ENCODE data around the gene ICAM4. TPM values are rescaled to one million over a fixed set of nuclear protein-coding genes. Genes with fewer than 3 reads are reported as not detected.
"Not testable (repeated sequence)": the region's sequence is repeated elsewhere in the genome, so short reads cannot be mapped to it uniquely, and the experiment has no call there.

Gene ICAM4
- total RNA-seq, 1 donor from 2014 or later: 0.52 TPM

DNA sequence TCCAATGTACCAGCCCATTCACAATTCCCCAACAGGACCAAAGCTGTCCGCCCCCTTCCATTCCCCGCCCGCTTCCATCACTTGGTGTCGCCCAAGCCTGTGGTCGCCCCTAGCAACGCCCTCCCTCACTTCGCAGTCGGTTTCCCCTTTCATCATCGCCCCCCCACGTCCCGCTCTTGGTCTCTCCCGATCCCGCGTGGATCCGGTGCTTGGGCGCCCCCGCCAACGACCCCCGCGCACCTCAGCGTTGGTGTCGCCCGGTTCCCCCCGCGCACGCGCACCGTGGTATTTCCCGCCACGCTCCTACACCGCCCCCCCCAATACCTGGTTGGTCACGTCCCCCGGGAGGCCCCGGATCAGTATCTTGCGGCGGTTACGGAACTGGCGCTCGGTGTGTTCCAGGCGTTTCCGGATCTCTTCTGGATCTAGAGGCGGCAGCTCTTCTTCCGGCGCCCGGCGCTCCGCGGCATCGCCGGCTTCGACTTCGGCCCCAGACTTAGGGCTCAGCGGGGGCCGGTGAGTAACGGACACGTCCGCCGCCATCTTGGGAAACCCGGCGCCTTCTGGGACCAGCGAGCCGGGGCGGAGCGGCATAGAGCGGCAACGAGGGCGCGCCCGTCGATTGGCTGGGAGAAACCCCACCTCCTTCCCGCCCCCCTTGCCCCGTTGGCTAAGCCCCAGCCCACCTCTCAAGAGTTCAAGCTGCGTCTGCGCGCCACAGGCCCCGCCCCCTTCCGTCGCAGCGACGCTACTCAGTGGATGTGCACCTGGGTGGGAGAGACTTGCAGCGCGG is 46.4 kb downstream of the ICAM4 start, which contains the start of gene RAVER1:
TSS of gene RAVER1 (minus strand) at position 565 of the 793 bp plus-strand sequence. CDS start at position 543, 22 bp downstream.
- DNase-seq: peak; percentile 99
- intact Hi-C loops (cut with micrococcal nuclease): loop anchor here (10.0 kb wide), 1 partner anchor 48 kb away; the partner anchor contains the start of genes ICAM4 and ICAM5
- ATAC-seq: peak; percentile 94

DNA sequence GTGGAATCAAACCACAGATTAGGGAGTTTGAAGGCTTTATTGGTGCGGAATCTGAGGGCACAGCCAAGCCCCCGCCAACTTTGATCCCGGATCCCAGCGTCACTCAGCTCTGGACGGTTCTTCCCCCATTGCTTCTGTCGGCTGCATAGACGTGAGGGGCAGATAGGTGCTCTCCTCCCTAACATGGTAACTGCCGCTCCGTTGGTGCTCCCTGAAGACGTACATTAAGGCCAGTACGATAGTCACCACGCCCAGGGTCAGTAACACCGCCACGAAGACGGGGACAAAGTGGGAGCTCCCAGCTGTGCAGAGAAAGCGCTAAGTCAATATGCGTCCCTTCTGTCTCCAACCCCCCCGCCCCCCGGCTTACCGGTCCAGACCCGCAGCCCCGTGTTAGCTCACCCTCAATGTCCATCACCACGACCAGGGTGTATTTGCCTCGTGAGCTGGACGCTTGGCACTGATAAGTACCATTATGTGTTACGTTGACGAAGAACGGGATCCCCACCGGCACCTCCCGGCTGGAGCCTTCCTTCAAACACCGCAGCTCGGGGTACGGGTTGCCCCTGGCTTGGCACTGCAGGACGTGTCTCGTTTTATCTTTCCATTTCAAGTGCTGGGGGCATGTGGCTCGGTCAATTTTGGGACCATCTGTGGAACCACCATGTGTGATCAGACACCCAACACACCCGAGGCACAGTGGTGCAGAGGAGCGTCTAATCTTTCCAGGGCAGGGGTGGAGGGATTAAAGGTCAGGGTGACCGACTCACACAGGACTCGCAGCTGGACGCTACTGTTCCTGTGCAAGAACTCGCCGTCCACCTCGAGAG is 47.2 kb downstream of the ICAM4 start:
- intact Hi-C loops (cut with micrococcal nuclease): loop anchor here (10.0 kb wide), 1 partner anchor 49 kb away; the partner anchor contains the start of genes ICAM4 and ICAM5
- DNase-seq: no peak
- no peak for ATAC-seq

DNA sequence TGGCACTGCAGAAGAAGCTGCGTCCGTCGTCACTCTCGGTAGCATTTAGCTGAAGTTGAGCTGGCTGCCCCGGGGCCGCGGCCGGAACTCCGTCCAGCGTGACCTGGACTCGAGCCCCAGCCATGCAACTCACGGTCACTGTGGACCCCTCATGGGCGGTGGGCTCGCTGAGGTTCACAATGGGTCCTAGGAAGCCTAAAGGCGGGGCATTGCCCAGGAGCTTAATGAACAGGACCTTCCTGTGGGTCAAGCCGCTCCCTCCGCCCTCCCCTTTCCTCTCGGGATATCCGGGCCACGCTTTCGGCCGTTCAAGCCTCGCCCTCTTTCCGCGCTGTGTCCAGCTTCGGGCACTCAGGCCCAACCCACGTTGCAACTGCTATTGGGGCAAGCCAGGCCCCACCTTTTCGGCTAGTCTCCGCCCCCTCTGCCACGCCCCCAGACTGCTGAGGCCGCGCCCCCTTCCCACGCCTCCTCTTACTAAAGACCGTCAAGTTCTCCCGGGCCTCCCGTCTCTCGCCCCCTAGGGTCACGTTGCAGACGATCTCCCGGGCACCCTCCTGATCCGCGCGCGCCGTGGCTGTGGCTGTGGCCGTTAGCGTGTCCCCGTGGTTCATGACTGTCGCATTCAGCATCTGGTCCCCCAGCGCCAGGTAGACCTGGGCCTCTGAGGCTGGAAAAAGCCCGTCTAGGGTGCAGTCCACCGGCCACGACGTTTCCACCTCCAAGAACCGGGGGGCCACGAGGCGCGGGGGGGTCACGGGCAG is 48.0 kb downstream of the ICAM4 start:
- DNase-seq (peak; percentile 96), ATAC-seq (peak; percentile 88)
- intact Hi-C loops (cut with micrococcal nuclease): loop anchor here (10.0 kb wide), 1 partner anchor 50 kb away; the partner anchor contains the start of genes ICAM4 and ICAM5

DNA sequence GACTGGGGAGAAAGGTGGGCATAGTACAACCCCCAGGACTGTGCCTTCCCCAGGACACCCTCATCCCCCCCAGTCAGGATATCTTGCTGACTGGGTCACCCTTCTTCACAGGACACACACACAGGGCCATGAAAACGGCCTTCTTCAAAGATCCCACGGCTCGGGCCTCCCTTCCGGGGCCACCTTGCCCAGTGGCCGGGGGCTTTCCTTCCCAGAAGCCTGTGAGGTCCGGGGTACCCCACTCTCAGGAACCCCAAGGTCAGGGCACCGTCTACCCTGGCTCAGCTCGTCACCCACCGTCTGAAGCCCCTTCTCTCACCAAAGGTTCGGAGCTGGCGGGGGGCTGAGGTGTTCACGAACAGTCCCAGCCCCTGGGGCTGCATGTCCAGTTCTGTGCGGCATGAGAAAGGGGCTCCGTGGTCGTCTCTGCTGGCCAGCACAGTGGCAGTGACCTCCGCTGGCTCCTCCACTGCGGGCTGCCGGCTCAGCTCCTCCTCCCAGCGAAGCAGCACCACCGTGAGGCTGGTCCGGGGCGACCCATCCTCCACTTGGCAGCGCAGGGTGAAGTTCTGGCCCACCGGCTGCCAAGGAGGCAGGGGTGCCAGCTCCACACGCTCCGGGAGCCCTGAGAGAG is 48.7 kb downstream of the ICAM4 start:
- DNase-seq: peak; percentile 56
- no peak for ATAC-seq
- intact Hi-C loops (cut with micrococcal nuclease): loop anchor here (10.0 kb wide), 1 partner anchor 51 kb away; the partner anchor contains the start of genes ICAM4 and ICAM5

DNA sequence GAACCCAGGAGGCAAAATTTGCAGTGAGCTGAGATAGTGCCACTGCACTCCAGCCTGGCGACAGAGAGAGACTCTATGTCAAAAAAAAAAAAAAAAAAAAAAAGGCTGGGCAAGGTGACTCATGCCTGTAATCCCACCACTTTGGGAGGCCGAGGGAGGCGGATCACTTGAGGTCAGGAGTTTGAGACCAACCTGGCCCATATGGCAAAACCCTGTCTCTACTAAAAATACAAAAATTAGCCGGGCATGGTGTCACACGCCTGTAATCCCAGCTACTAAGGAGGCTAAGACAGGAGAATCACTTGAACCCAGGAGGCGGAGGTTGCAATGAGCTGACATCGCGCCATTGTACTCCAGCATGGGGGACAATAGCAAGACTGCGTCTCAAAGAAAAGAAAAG is 50.0 kb downstream of the ICAM4 start:
- ATAC-seq, DNase-seq: not testable (repeated sequence)
- intact Hi-C loops (cut with micrococcal nuclease): loop anchor here (10.0 kb wide), 1 partner anchor 52 kb away; the partner anchor contains the start of genes ICAM4 and ICAM5

Other genes with a start within 250 kb of the ICAM4 start
- gene SHFL, start 200.6 kb upstream of the ICAM4 start, total RNA-seq: 8.2 TPM
- gene ANGPTL6, start 184.3 kb upstream of the ICAM4 start, total RNA-seq: not detected
- 21.4 TPM for gene PPAN, start 180.6 kb upstream of the ICAM4 start, total RNA-seq
- gene P2RY11, start 175.3 kb upstream of the ICAM4 start, total RNA-seq: 4.2 TPM
- 179 TPM for gene EIF3G, start 167.1 kb upstream of the ICAM4 start, total RNA-seq
- gene DNMT1, start 92.0 kb upstream of the ICAM4 start, total RNA-seq: 25.1 TPM
- 5.3 TPM for gene S1PR2, start 55.6 kb upstream of the ICAM4 start, total RNA-seq
- 71.2 TPM for gene MRPL4, start 34.7 kb upstream of the ICAM4 start, total RNA-seq
- gene ICAM1, start 15.8 kb upstream of the ICAM4 start, total RNA-seq: 7.3 TPM
- 0.32 TPM for gene ICAM5, start 3.0 kb downstream of the ICAM4 start, total RNA-seq
- gene ZGLP1, start 22.9 kb downstream of the ICAM4 start, total RNA-seq: 0.87 TPM
- gene FDX2, start 29.1 kb downstream of the ICAM4 start, total RNA-seq: 18.2 TPM
- gene RAVER1, start 46.6 kb downstream of the ICAM4 start, total RNA-seq: 12.3 TPM
- gene ICAM3, start 52.7 kb downstream of the ICAM4 start, total RNA-seq: 25.3 TPM
- gene TYK2, start 93.6 kb downstream of the ICAM4 start, total RNA-seq: 56.0 TPM
- 157 TPM for gene CDC37, start 116.6 kb downstream of the ICAM4 start, total RNA-seq
- gene PDE4A, start 133.6 kb downstream of the ICAM4 start, total RNA-seq: 36.1 TPM
- 87.7 TPM for gene KEAP1, start 216.4 kb downstream of the ICAM4 start, total RNA-seq
- gene S1PR5, start 230.5 kb downstream of the ICAM4 start, total RNA-seq: not detected

All from left ventricle myocardium superior (tissue), 1 donor.